Measurements from ENCODE around the gene ROR2.

The ROR2 gene

GRCh38 chr9:91710158-91710557 lies 239.9 kb downstream of the ROR2 start:
- DNase-seq, result no peak

- DNase-seq, result no peak
These were observed 244.6 kb downstream of the ROR2 start for GRCh38 chr9:91705386-91705785.

GRCh38 chr9:91700475-91700874 lies 249.6 kb downstream of the ROR2 start:
- no peak for DNase-seq

GRCh38 chr9:91698266-91698665 lies 251.8 kb downstream of the ROR2 start:
- DNase-seq, result no peak

GRCh38 chr9:91697201-91697600 lies 252.8 kb downstream of the ROR2 start:
- no peak for DNase-seq

- DNase-seq, result no peak
These were observed 255.8 kb downstream of the ROR2 start for GRCh38 chr9:91694081-91694870.

- no peak for DNase-seq
These were observed 256.8 kb downstream of the ROR2 start for GRCh38 chr9:91693226-91693625.

- DNase-seq, result no peak
These were observed 259.3 kb downstream of the ROR2 start for GRCh38 chr9:91690540-91691249.

GRCh38 chr9:91689006-91689405 lies 261.0 kb downstream of the ROR2 start:
- no peak for DNase-seq

GRCh38 chr9:91683269-91683668 lies 266.8 kb downstream of the ROR2 start:
- no peak for DNase-seq

GRCh38 chr9:91682806-91683205 lies 267.2 kb downstream of the ROR2 start:
- DNase-seq, result no peak

GRCh38 chr9:91681461-91682305 lies 268.3 kb downstream of the ROR2 start:
- no peak for DNase-seq

GRCh38 chr9:91680998-91681397 lies 269.0 kb downstream of the ROR2 start:
- DNase-seq, result no peak

- DNase-seq, result no peak
These were observed 269.9 kb downstream of the ROR2 start for GRCh38 chr9:91680106-91680505.

- no peak for DNase-seq
These were observed 271.0 kb downstream of the ROR2 start for GRCh38 chr9:91678807-91679580.

- no peak for DNase-seq
These were observed 272.1 kb downstream of the ROR2 start for GRCh38 chr9:91677822-91678436.

GRCh38 chr9:91677331-91677730 lies 272.7 kb downstream of the ROR2 start:
- DNase-seq, result no peak

GRCh38 chr9:91676046-91676445 lies 274.0 kb downstream of the ROR2 start:
- DNase-seq, result peak in 1 of 2 experiments; percentile 20

- no peak for DNase-seq
These were observed 285.4 kb downstream of the ROR2 start for GRCh38 chr9:91664663-91665062.

- no peak for DNase-seq
These were observed 286.2 kb downstream of the ROR2 start for GRCh38 chr9:91663858-91664257.

GRCh38 chr9:91661451-91661850 lies 288.6 kb downstream of the ROR2 start:
- no peak for DNase-seq

GRCh38 chr9:91660521-91660920 lies 289.5 kb downstream of the ROR2 start:
- DNase-seq, result no peak
